ENCODE measurements around the gene TMEM174.

The TMEM174 gene

GRCh38 chr5:73131711-73132425 is 41.1 kb upstream of the TMEM174 start:
- no peaks in the 10 kb centered on the region for H3K36me3 ChIP-seq
- H3K4me1 ChIP-seq (ENCODE audit: control insufficient read depth in 1 of 2, insufficient read depth in 1 of 2, low read depth in 1 of 2, low read length in 1 of 2), result no peaks in the 10 kb centered on the region
- H3K27me3 ChIP-seq, result peaks cover 79% of the 10 kb centered on the region
- no peaks in the 10 kb centered on the region for H3K9me3 ChIP-seq
- TF ChIP-seq CTCF (IDR thresholded peaks at IDR 0.05), result no peak
- H3K27ac ChIP-seq, result no peak overlapping the region
- H3K4me3 ChIP-seq (ENCODE audit: low read depth in 1 of 2, low read length in 1 of 2), result no peak overlapping the region

- Histone ChIP-seq H3K4me3 (ENCODE audit: low read depth in 1 of 2, low read length in 1 of 2) (no peak overlapping the region), H3K36me3 (no peaks in the 10 kb centered on the region), H3K27me3 (peaks cover 79% of the 10 kb centered on the region), H3K9me3 (no peaks in the 10 kb centered on the region), H3K4me1 (ENCODE audit: control insufficient read depth in 1 of 2, insufficient read depth in 1 of 2, low read depth in 1 of 2, low read length in 1 of 2) (no peaks in the 10 kb centered on the region), H3K27ac (no peak overlapping the region)
- TF ChIP-seq CTCF (IDR thresholded peaks at IDR 0.05), result no peak
These were observed 40.2 kb upstream of the TMEM174 start for GRCh38 chr5:73132759-73133158.

GRCh38 chr5:73135021-73135420 is 38.0 kb upstream of the TMEM174 start:
- Histone ChIP-seq H3K9me3 (no peaks in the 10 kb centered on the region), H3K27ac (no peak overlapping the region), H3K4me3 (ENCODE audit: low read depth in 1 of 2, low read length in 1 of 2) (no peak overlapping the region), H3K4me1 (ENCODE audit: control insufficient read depth in 1 of 2, insufficient read depth in 1 of 2, low read depth in 1 of 2, low read length in 1 of 2) (no peaks in the 10 kb centered on the region), H3K27me3 (peaks cover 85% of the 10 kb centered on the region), H3K36me3 (no peaks in the 10 kb centered on the region)
- TF ChIP-seq CTCF (IDR thresholded peaks at IDR 0.05), result no peak

- Histone ChIP-seq H3K36me3 (no peaks in the 10 kb centered on the region), H3K9me3 (no peaks in the 10 kb centered on the region), H3K27ac (no peak overlapping the region), H3K4me1 (ENCODE audit: control insufficient read depth in 1 of 2, insufficient read depth in 1 of 2, low read depth in 1 of 2, low read length in 1 of 2) (no peaks in the 10 kb centered on the region), H3K27me3 (peaks cover 85% of the 10 kb centered on the region), H3K4me3 (ENCODE audit: low read depth in 1 of 2, low read length in 1 of 2) (no peak overlapping the region)
- no peak for TF ChIP-seq CTCF (IDR thresholded peaks at IDR 0.05)
These were observed 37.5 kb upstream of the TMEM174 start for GRCh38 chr5:73135429-73136054.

GRCh38 chr5:73136055-73136562 is 36.9 kb upstream of the TMEM174 start:
- Histone ChIP-seq H3K27me3 (peaks cover 79% of the 10 kb centered on the region), H3K27ac (no peak overlapping the region), H3K36me3 (no peaks in the 10 kb centered on the region), H3K4me3 (ENCODE audit: low read depth in 1 of 2, low read length in 1 of 2) (no peak overlapping the region), H3K4me1 (ENCODE audit: control insufficient read depth in 1 of 2, insufficient read depth in 1 of 2, low read depth in 1 of 2, low read length in 1 of 2) (no peaks in the 10 kb centered on the region), H3K9me3 (no peaks in the 10 kb centered on the region)
- TF ChIP-seq CTCF (IDR thresholded peaks at IDR 0.05), result no peak
